Activated gamma-delta T cell (primary cell): Measurements from ENCODE around the gene TTC32.

Source experiments
- DNase-seq: peaks from one replicate; lab custom pipeline; 2025; lab: John Stamatoyannopoulos, UW

The TTC32 gene

DNA sequence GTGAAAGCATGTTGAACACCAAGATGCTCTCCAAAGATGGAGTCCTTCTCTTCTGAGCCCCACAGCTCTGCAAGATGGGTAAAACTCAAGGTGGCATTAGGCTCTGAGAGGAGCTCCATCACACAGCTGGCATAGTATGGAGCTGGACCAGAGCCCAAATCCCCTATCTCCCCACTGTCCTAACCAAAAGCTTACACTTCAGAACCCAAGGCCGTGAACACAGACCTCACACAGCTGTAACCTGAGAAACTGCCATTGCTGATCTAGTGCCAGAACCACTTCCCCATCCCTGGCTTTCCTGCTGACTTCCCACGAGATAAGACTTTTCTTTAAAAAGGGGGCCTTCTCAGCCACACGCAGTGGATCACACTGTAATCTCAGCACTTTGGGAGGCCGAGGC lies 25.0 kb downstream of the TTC32 start:
- no peak for DNase-seq

DNA sequence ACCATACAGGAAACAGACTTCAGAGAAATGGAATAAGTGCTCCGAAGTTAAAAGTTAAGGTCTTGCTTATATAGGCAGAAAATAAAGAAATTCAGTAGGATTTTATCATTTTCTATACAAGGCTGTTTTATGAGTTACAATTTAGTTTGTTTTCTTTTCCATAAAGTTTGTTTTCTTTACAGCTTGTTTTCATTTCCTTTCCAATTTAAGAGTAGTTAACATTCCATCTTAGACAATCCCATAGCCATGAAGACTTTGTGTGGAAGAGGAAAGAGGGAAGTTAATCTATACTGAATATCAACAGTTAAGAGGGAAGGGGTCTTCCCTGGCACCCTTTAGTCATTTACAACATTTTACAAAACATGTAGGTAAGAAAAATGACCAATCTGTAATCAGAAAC lies 26.5 kb downstream of the TTC32 start:
- DNase-seq, result no peak

DNA sequence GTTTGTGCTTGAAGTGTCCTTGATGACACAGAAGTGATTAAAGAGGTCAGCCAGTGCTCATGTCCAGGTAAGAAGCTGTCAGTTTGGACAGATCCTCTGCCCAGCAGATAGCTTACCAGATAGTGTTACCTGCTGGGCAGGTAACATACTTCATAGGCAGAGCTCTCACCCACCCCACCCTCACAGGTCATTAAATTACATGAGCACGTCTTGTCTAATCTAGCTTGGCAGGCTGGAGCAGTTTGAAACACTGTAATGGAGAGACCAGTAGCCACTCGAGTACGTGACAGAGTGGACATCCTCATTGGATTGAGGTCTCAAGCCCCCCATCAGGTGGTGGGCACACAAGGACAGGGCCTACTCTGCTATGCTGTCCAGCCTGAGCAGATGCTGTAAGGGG lies 27.1 kb downstream of the TTC32 start:
- no peak for DNase-seq

DNA sequence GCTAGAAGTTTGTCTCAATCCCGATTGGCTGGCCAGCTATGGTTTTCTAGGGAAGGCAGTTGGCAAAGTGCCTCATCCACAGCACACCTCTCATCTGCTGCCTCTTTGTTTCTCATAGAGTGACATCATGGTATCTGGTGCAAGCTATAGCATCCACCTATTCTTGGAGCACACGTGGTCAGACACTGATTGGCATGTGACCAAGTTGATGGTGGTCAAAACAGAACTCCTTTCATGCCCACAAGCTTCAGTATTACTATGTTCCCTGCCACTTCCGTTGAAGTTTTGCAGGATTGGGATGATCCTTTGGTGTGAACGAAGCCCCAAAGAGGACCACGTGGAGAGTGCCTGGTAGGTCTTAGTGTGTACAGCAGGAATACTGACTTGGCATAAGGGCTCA lies 28.8 kb downstream of the TTC32 start:
- DNase-seq, result no peak

DNA sequence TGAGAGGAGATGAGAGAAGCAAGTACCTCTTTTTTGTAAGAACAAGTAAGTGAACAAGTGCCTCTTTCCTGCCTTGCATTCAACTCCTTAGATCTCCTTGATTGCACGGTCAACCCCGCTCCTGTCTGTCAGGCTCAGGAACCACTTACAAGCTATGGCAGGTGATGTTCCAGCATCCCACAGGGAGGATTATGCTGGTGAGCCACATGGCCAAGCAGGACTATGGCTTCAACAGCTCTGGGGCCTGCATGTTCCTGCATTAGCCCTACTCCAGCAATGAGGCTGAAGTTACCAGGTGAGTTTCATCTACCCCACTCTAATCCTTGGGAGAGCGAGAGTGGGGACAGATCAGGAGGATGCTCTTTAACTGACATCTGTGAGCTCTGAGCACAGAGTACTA lies 29.5 kb downstream of the TTC32 start:
- DNase-seq, result no peak

DNA sequence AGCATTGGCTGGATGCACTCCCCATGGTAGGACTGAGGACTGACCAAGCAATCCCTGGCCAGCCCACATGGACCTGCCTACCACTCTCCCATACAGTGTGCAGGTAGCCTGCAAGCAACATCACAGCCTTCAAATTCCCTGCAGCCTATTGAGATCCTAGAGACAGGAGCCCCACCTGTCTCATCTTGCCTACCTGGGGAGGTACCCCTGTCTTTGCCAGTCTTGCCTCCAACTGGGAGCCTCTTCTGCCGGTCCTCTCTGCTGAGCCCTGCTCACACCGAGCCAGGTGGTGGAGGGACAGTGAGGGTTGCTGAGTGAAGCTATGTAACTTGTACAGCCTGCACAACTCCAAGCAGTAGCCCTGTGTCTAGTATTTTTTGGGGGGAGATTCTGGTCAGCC lies 29.9 kb downstream of the TTC32 start:
- DNase-seq, result no peak

DNA sequence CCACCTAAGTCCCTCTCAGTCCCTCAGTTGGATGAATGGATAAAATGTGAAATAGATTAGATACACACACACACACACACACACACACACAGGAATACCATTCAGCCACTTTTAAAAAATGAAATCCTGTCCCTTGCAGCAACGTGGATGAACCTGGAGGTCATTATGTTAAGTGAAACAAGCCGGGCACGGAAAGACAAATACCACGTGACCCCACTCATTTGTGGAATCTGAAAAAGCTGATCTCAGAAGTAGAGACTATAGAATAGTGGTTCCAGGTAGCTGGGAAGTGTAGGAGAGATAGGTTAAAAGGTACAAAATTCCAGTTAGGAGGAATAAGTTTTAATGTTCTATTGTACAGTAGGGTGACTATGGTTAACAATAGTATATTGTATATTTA lies 31.0 kb downstream of the TTC32 start:
- no peak for DNase-seq

DNA sequence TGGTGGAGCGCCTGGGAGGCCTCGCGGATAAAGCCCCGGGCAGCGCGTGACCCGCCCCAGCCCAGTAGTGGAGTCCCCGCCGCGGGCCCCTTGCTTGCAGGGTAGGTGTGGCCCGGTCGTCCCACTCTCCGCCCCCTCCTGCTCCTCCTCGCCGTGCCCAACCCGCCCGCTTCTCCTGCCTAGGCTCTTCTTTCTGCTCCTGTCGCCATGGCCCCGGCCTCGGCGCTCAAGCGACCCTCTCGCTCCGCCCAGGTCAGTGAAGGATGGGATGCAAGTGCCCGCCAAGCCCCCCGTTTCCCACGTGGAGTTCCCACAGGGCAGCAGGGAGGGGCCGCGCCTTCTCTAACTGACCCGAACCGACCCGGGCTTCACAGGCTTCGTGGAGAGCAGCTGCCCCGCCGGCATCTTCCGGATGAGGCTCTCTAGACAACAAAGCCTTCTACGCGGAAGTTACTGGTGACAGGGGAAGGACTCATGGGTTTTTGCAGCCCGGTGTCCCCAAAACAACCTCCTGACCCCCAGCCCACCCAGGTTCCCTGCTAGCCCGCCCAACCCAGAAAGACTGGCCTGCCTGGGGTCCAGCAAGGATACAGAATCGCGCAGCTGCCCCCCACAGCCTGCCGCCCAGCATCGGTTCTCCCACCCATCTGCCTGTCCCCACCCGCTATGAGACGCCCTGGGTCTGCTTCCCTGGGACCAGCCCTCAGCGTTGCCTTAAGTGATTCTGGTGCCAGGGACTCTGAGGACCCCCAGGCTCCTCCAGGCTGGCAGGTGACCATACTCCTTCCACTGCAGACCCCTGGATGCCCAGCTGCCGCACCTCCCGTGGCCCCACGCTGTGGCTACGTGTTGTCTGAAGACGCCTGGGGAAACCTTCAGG lies 32.8 kb downstream of the TTC32 start:
- DNase-seq, result peak; percentile 27

DNA sequence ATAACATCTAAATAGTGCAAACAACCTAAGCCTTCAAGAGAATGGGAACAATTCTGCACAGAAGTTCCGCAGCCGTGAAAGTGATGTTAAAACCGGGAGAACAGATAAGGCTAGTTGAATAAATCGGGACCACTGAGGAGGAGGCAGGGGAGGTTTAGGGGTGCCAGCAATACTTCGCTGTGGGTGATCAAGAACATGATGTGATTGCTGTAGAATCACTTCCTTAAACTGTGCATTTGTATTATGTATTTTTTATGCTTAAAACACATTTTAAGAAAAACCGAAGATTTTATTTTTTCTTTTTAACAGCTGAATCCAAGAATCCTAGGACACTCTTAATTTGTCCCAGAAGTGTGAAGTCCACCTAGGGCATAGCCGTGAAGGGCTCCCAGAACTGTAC lies 33.6 kb downstream of the TTC32 start:
- DNase-seq, result no peak

DNA sequence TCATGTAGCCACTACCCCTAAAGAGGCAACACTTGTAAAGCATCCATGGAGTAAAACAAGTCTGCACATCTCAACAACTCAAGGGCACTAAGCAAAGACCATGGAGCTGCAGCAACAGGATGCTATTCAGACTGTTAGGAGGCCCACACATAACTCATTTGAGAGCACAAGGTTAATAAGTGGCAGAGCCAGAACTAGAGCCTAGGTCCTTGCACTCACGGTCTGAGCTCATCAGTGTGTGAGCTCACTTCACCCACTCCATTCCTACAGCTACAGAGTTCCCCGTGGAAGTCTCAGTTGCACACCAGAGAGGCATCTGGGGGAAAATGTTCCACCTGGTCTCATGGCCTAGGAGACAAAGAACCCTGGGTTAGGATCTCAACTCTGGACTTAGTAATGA lies 35.0 kb downstream of the TTC32 start:
- DNase-seq, result no peak

DNA sequence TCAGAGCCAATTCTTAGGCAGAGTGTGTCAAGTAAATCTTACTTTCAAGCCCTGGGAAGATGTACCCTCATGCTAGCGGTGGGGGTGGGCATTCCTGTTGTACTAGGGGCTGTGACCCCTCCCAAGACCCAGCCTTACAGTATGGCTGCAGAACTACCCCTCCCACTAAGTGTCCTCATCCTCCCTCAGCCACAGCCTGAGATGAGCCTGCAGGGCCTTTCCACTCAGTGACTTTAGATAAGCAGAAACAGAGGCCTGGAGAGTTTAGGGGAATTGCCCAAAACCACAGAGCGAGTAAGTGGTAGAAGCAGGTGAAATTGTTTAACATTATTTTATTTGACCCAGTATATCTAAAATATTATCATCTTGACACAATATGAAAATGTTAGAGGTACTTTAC lies 36.6 kb downstream of the TTC32 start:
- DNase-seq, result no peak

DNA sequence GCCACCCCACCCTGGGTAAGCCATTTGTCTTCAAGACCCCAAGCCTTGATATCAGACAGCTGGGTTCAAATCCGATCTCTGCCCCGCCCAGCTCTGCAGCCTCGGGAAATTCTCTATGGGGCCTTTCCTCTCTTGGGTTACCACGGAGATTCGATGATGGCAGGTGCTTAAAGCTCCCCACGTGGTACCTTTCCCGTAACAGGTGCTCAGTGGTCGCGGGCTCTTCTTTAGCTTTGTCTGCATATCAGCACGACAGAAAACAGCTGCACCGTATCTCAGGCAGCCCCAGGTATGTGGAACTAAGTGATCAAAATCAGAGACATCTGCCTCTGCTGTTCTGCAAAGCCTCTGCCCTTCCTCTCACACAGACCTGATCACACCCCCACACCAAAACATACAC lies 37.4 kb downstream of the TTC32 start:
- no peak for DNase-seq

DNA sequence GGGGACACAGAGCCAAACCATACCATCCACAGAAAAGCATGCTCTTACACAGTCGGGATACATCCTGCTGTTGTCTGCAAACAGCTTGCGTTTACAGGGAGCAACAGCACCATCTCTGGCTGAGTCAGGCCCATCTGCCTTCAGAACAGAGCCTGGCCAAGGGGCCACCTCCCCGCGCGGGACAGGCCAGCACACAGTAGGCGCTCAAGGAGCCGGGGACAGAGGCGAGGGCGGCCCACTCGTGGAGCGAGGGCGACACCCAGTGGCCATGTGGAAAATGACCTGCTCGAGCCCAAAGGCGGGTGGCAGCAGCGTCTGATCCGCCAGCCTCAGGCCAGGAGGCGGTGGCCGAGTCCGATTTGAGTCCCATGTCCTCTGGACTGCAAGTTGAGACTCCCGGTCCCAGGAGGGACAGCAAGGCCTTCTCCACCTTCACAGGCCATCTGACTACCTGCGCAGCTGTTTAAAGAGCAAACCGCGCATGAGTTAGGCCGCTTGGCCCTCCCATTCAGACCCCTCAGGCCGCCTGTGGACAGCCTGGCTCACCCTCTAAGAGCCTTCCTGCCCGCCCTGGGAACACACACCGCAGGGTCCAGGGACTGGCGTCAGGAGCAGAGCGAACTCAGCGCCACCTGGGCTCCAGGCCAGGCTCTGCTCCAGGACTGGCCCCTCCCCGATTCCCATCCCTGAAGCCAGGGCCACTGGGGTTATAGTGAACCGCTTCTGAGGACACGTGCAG lies 38.3 kb downstream of the TTC32 start:
- DNase-seq, result peak; percentile 25

DNA sequence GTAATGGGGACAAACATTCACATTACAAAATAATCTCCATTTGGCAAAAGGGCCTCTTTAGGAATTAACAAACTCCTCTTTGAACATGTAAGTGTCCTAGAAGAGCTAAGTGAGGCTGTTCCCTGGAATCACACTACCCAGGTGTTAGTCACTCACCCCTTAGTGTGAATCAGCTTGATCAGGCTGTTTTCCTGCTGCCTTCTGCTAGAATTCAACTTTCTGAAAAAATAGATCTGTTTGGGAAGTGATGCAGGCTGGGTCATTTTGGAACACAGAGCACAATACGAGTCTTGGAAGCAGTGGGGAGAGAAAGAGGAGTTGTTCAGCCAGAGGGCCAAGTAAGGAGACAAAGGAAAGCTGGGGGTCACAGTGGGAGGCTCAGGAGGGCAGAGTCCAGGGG lies 40.0 kb downstream of the TTC32 start:
- no peak for DNase-seq

DNA sequence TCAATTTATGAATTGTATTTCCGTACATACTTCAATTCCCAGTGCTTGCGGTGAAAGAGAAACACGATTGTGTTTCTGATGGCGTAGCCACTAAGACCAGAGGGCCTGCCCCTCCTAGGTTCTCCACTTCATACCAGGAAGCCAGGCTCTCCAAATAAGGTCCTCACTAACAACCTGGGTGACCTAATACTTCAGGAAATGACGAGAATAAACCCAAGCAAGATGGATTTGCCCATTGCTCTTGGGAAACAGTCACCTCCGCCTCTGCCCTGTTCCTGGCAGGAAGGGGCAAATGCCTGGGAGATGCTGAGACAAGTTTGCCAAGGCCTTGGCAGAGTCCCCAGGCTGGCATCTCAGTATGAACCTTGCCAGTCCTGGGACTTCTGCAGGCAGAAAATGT lies 41.8 kb downstream of the TTC32 start:
- no peak for DNase-seq

DNA sequence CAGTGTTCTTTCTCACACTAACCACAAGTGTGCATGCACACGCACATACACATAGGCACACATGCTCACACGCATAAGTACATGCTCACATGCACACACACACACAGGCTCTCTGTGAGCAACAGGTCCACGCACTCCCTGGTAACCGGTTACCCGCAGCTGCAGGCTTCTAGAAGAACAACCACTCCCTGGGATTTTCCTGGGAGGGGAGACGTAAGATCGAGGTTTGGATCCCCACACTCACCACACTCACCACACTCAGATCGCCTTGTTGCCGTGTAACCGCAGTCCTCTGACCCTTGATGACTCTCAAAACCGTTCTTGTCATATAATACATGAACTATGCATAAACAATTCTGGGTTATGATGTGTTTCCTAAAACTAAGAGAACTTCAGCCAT lies 42.2 kb downstream of the TTC32 start:
- no peak for DNase-seq

DNA sequence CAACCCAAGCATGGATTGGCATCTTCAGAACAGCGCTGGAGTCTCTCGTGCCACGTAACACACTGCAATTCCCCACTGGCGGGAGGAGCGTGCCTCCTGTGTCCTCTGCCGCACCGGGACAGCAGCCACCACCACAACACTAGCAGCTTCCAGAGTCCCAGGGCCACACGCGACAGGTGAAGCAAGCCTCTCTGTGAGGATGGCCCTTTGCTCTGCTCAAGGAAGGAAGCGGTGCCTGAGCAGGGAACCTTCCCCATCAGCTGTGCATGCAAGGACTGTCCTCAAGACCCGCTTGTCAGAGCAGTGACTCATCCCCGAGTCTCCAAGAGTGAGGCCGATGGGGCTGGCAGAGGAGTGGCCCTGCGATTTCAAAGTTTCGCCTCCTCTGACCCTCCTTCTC lies 44.0 kb downstream of the TTC32 start:
- DNase-seq, result no peak

DNA sequence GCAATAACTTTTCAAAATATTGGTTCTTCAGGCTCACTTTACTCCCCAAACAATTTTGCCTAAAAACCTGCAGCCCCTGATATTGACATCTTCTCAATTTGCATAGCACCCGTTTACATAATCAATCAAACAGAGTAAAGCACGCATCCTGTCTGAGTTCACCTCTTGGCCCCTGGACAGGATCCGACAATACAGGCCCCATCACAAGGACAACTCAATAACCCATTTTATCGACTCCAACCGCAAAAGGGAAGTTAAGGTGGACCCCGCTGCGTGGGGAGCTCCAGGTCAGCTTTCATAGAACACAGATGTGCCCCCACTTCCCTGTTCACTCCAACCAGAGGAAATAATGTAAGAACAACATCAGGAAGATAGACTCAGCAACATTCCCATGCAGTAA lies 44.7 kb downstream of the TTC32 start:
- no peak for DNase-seq

DNA sequence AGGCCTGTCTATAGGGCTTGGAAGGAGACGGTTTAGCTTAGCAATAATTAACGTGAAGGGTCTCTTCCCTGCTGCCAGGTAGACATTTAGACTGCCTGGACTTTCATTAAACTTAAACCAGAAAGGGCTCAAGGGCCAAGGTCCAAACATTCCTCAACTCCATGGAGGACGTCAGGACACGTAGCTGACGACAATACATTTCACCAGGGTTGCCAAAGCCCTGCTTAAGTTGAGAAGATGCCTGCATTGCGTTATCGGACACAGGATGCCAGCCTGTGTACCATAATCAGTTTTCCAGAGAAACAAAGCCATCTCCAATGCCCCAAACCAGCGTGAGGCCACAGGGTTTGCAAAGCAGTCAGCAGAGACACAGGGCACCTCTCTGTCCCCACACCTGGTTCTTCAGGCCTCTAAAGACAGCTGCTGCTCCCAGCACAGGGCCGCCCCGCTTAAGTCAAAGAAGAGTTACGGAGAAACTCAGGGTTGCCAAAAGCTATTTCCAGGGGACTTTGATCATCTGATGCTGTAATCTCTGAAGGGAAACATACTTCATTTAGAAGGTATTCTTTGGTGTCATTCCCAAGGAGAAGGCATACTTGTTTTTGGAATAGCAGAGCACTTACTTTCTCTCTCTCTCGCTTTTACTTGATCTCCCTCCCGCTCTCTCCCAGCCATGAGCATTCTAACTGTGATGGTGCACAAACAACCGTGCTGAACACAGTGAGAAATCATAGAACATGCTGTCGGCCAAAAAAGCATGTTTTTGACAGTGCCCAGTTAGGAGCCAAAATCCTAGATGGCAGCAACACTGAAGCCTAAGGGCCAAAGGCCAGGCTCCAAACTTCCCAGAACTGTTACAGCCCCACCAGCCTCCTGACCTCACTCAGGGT lies 46.0 kb downstream of the TTC32 start:
- DNase-seq, result no peak

DNA sequence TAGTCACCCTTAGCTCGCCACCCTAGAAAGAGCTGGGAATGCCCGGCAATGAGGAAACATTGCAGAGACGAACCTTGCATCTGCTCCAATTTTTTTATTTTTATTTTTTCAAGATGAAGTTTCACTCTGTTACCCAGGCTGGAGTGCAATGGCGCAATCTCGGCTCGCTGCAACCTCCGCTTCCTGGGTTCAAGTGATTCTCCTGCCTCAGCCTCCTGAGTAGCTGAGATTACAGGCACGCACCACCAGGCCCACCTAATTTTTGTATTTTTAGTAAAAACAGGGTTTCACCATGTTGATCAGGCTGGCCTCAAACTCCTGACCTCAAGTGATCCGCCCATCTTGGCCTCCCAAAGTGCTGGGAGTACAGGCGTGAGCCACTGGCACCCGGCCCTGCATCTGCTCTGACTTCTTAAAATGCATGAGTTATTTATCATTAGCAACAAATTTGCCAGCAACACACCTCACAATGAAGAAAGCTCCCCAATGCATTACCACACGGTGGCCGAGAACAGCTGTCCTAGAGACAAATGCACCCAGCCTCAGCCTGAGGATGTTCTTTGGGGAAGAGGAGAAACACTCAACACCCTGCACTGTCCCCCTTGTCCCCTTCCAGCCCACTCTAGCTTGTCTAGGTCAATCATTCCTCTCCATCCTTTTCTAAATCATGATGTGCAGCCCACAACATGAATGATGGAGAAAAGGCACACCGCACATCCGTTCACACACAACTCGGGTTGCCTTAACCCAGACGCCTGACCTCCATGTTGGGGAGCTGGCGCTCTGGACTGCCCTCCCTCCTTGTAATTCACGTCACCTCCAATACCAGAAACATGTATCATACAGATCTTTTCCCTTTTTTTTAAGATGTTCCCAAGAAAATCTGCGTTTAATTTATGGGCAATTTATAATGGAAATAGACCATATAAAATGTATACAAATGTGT lies 46.9 kb downstream of the TTC32 start:
- no peak for DNase-seq

DNA sequence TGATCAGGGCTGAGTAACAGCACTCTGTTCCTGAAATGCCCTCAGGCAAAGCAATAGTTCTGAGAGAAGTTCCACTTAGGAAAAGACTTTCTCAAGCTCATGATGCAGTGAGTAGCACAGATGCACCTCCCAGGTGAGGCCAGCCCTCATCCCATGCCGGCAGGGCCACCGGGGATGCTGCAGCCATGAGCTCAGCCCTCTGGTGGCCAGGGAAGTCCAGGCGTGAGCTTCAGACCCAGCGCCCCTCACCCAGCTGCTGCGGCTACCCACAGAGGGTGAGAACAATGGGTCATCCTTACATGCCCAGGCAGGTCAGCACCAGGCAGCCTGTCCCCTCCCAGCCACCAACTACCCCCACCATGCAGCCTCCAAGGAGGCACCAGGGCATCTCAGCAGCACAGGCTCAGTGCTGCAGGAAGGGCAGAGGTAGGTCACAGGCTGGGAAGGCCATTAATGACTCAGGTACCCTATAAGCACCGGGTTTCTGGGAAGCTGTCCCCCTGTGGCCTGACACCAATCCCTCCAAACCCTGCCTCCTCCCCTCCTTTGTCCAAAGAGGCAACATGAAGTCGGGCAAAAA lies 50.6 kb downstream of the TTC32 start:
- DNase-seq, result no peak
